ENCODE data around the gene SRGAP1.

Gene SRGAP1

DNA sequence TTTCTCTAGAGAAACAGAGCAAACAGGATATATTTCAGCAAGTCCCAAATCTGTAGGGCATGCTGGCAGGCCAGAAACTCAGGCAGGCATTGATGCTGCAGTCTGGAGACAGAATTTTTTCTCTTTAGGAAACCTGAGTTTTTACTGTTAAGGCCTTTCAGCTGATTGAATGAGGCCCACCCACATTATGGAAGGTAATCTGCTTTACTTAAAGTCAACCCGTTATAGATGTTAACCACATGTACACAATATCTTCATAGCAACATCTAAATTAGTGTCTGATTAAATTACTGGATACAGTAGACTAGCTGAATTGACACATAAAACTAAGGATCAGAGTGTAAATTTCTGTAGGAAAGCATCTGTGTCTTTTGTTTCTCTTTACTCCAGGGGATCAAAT lies 65.2 kb downstream of the SRGAP1 start:
- H3K4me3 ChIP-seq (ENCODE audit: low read depth, low read length) = no peak overlapping the region
- H3K27ac ChIP-seq (ENCODE audit: low read depth, low read length) = no peak overlapping the region
- H3K27me3 ChIP-seq (ENCODE audit: control insufficient read depth, insufficient read depth, low read length) = no peaks in the 10 kb centered on the region
- H3K4me1 ChIP-seq (ENCODE audit: control insufficient read depth, insufficient read depth, low read length) = peaks cover 6% of the 10 kb centered on the region; the same call in 1 of the 2 replicates
- H3K9me3 ChIP-seq (ENCODE audit: control insufficient read depth, insufficient read depth, low read length) = no peaks in the 10 kb centered on the region
- H3K9ac ChIP-seq (ENCODE audit: low read depth, low read length) = no peak overlapping the region
- H3K36me3 ChIP-seq (ENCODE audit: control insufficient read depth, insufficient read depth, low read length) = no peaks in the 10 kb centered on the region

- no peak overlapping the region for H3K27ac ChIP-seq (ENCODE audit: low read depth, low read length)
- H3K9me3 ChIP-seq (ENCODE audit: control insufficient read depth, insufficient read depth, low read length) = no peaks in the 10 kb centered on the region
- H3K9ac ChIP-seq (ENCODE audit: low read depth, low read length) = no peak overlapping the region
- no peaks in the 10 kb centered on the region for H3K27me3 ChIP-seq (ENCODE audit: control insufficient read depth, insufficient read depth, low read length)
- H3K4me1 ChIP-seq (ENCODE audit: control insufficient read depth, insufficient read depth, low read length) = peaks cover 21% of the 10 kb centered on the region; the same call in 1 of the 2 replicates
- no peaks in the 10 kb centered on the region for H3K36me3 ChIP-seq (ENCODE audit: control insufficient read depth, insufficient read depth, low read length)
- no peak overlapping the region for H3K4me3 ChIP-seq (ENCODE audit: low read depth, low read length)
These were observed 66.8 kb downstream of the SRGAP1 start for GRCh38 chr12:63911341-63911740.

- H3K4me3 ChIP-seq (ENCODE audit: low read depth, low read length) = no peak overlapping the region
- H3K27me3 ChIP-seq (ENCODE audit: control insufficient read depth, insufficient read depth, low read length) = no peaks in the 10 kb centered on the region
- H3K9me3 ChIP-seq (ENCODE audit: control insufficient read depth, insufficient read depth, low read length) = no peaks in the 10 kb centered on the region
- H3K4me1 ChIP-seq (ENCODE audit: control insufficient read depth, insufficient read depth, low read length) = peaks cover 21% of the 10 kb centered on the region; the same call in 1 of the 2 replicates
- H3K36me3 ChIP-seq (ENCODE audit: control insufficient read depth, insufficient read depth, low read length) = no peaks in the 10 kb centered on the region
- H3K9ac ChIP-seq (ENCODE audit: low read depth, low read length) = no peak overlapping the region
- H3K27ac ChIP-seq (ENCODE audit: low read depth, low read length) = no peak overlapping the region
These were observed 68.2 kb downstream of the SRGAP1 start for GRCh38 chr12:63912651-63913050.

DNA sequence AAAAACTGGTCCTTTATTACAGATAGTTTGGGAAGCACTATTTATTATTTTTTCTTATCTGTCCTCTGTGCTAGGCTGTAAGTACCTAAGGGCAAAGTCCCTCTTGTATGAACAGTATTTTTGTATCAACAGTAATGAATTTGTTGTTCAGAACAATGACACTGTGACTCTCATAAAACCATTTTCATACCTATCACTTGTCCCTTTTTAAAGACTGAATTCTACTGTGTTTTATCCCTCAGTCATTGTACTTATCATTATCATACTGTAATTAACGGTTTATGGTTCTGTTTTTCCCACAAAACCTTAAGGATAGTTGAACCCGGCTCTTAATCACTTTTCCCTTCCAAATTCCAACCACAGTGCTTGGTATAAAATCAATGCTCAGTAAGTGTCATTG lies 69.4 kb downstream of the SRGAP1 start:
- Histone ChIP-seq H3K36me3 (ENCODE audit: control insufficient read depth, insufficient read depth, low read length) (no peaks in the 10 kb centered on the region), H3K9ac (ENCODE audit: low read depth, low read length) (no peak overlapping the region), H3K27me3 (ENCODE audit: control insufficient read depth, insufficient read depth, low read length) (no peaks in the 10 kb centered on the region), H3K4me3 (ENCODE audit: low read depth, low read length) (no peak overlapping the region), H3K4me1 (ENCODE audit: control insufficient read depth, insufficient read depth, low read length) (peaks cover 30% of the 10 kb centered on the region; the same call in 1 of the 2 replicates), H3K27ac (ENCODE audit: low read depth, low read length) (no peak overlapping the region), H3K9me3 (ENCODE audit: control insufficient read depth, insufficient read depth, low read length) (no peaks in the 10 kb centered on the region)

- H3K27me3 ChIP-seq (ENCODE audit: control insufficient read depth, insufficient read depth, low read length) = no peaks in the 10 kb centered on the region
- peaks cover 30% of the 10 kb centered on the region; the same call in 1 of the 2 replicates for H3K4me1 ChIP-seq (ENCODE audit: control insufficient read depth, insufficient read depth, low read length)
- no peaks in the 10 kb centered on the region for H3K36me3 ChIP-seq (ENCODE audit: control insufficient read depth, insufficient read depth, low read length)
- H3K27ac ChIP-seq (ENCODE audit: low read depth, low read length) = no peak overlapping the region
- H3K4me3 ChIP-seq (ENCODE audit: low read depth, low read length) = no peak overlapping the region
- no peak overlapping the region for H3K9ac ChIP-seq (ENCODE audit: low read depth, low read length)
- no peaks in the 10 kb centered on the region for H3K9me3 ChIP-seq (ENCODE audit: control insufficient read depth, insufficient read depth, low read length)
These were observed 70.8 kb downstream of the SRGAP1 start for GRCh38 chr12:63915105-63915800.

- H3K36me3 ChIP-seq (ENCODE audit: control insufficient read depth, insufficient read depth, low read length) = no peaks in the 10 kb centered on the region
- no peak overlapping the region for H3K9ac ChIP-seq (ENCODE audit: low read depth, low read length)
- H3K27me3 ChIP-seq (ENCODE audit: control insufficient read depth, insufficient read depth, low read length) = no peaks in the 10 kb centered on the region
- H3K4me1 ChIP-seq (ENCODE audit: control insufficient read depth, insufficient read depth, low read length) = peaks cover 30% of the 10 kb centered on the region; the same call in 1 of the 2 replicates
- no peak overlapping the region for H3K4me3 ChIP-seq (ENCODE audit: low read depth, low read length)
- H3K9me3 ChIP-seq (ENCODE audit: control insufficient read depth, insufficient read depth, low read length) = no peaks in the 10 kb centered on the region
- H3K27ac ChIP-seq (ENCODE audit: low read depth, low read length) = no peak overlapping the region
These were observed 72.3 kb downstream of the SRGAP1 start for GRCh38 chr12:63916561-63917476.

GRCh38 chr12:63917477-63917862 lies 73.0 kb downstream of the SRGAP1 start:
- Histone ChIP-seq H3K9ac (ENCODE audit: low read depth, low read length) (no peak overlapping the region), H3K4me3 (ENCODE audit: low read depth, low read length) (no peak overlapping the region), H3K27ac (ENCODE audit: low read depth, low read length) (no peak overlapping the region), H3K4me1 (ENCODE audit: control insufficient read depth, insufficient read depth, low read length) (peaks cover 30% of the 10 kb centered on the region; the same call in 1 of the 2 replicates), H3K27me3 (ENCODE audit: control insufficient read depth, insufficient read depth, low read length) (no peaks in the 10 kb centered on the region), H3K36me3 (ENCODE audit: control insufficient read depth, insufficient read depth, low read length) (no peaks in the 10 kb centered on the region), H3K9me3 (ENCODE audit: control insufficient read depth, insufficient read depth, low read length) (no peaks in the 10 kb centered on the region)

- H3K9me3 ChIP-seq (ENCODE audit: control insufficient read depth, insufficient read depth, low read length) = no peaks in the 10 kb centered on the region
- no peak overlapping the region for H3K9ac ChIP-seq (ENCODE audit: low read depth, low read length)
- peaks cover 30% of the 10 kb centered on the region; the same call in 1 of the 2 replicates for H3K4me1 ChIP-seq (ENCODE audit: control insufficient read depth, insufficient read depth, low read length)
- no peaks in the 10 kb centered on the region for H3K36me3 ChIP-seq (ENCODE audit: control insufficient read depth, insufficient read depth, low read length)
- no peak overlapping the region for H3K4me3 ChIP-seq (ENCODE audit: low read depth, low read length)
- no peaks in the 10 kb centered on the region for H3K27me3 ChIP-seq (ENCODE audit: control insufficient read depth, insufficient read depth, low read length)
- no peak overlapping the region for H3K27ac ChIP-seq (ENCODE audit: low read depth, low read length)
These were observed 73.6 kb downstream of the SRGAP1 start for GRCh38 chr12:63917864-63918799.

GRCh38 chr12:63918800-63919300 lies 74.3 kb downstream of the SRGAP1 start:
- Histone ChIP-seq H3K9ac (ENCODE audit: low read depth, low read length) (no peak overlapping the region), H3K27me3 (ENCODE audit: control insufficient read depth, insufficient read depth, low read length) (no peaks in the 10 kb centered on the region), H3K4me1 (ENCODE audit: control insufficient read depth, insufficient read depth, low read length) (peaks cover 30% of the 10 kb centered on the region; the same call in 1 of the 2 replicates), H3K36me3 (ENCODE audit: control insufficient read depth, insufficient read depth, low read length) (no peaks in the 10 kb centered on the region), H3K27ac (ENCODE audit: low read depth, low read length) (no peak overlapping the region), H3K9me3 (ENCODE audit: control insufficient read depth, insufficient read depth, low read length) (no peaks in the 10 kb centered on the region), H3K4me3 (ENCODE audit: low read depth, low read length) (no peak overlapping the region)

DNA sequence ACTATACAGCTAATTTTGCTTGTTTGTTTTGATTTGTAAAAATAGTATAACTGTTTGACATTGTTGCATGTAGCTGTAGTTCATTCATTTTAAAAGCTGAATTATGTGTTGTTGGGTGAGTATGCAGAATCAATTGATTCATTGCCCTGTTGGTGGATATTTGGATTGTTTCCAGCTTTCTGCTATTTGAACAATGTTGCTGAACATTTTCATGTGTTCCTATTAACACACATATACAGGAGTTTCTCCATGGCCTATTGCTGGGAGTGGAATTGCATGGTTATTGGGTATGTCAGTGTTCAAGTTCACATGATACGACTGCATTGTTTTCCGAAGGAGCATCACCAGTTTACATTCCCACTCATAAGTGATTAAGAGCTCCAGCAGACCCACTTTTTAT lies 75.3 kb downstream of the SRGAP1 start:
- H3K9me3 ChIP-seq (ENCODE audit: control insufficient read depth, insufficient read depth, low read length) = no peaks in the 10 kb centered on the region
- no peaks in the 10 kb centered on the region for H3K27me3 ChIP-seq (ENCODE audit: control insufficient read depth, insufficient read depth, low read length)
- H3K36me3 ChIP-seq (ENCODE audit: control insufficient read depth, insufficient read depth, low read length) = no peaks in the 10 kb centered on the region
- no peak overlapping the region for H3K9ac ChIP-seq (ENCODE audit: low read depth, low read length)
- H3K4me1 ChIP-seq (ENCODE audit: control insufficient read depth, insufficient read depth, low read length) = peaks cover 26% of the 10 kb centered on the region
- no peak overlapping the region for H3K4me3 ChIP-seq (ENCODE audit: low read depth, low read length)
- no peak overlapping the region for H3K27ac ChIP-seq (ENCODE audit: low read depth, low read length)

All from HUES48 (cell line).